Measurements from ENCODE around the gene TP53BP2.
A peak's percentile ranks its signal among the peaks of the same experiment; 100 is the strongest.
"Not testable (repeated sequence)": the region's sequence is repeated elsewhere in the genome, so short reads cannot be mapped to it uniquely, and the experiment has no call there.

The TP53BP2 gene

GRCh38 chr1:223740038-223740736, 105.6 kb downstream of the TP53BP2 start:
- DNase-seq (ENCODE audit: low read depth), result not testable (repeated sequence)

DNA sequence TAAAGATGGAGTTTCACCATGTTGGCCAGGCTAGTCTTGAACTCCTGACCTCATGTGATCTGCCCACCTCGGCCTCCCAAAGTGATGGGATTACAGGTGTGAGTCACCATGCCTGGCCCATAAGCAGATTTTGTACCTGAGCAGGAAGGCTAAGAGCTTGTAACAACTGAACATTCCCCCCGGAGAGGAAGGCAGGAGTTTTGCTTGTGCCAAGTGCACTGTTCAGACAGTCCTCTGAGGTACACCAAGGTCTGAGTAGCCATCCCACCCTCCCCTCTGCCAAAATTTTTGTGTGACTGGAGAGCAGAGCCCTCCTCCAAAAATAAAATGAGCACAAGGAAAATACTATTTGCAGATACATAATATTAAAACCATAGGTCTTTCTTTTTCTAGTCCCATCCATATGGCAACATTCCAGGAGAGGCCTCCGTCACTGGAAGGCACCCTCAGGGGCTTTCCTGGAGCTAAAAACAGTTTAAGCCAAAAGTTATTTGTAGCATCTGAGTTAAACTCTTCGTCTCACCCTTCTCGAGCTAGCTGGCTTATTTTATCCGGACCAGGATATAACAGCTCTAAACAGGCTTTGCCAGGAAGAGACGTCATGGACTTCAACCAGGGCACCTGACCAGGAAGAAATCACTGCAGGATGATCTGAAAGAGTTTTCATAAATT, 106.2 kb downstream of the TP53BP2 start:
- no peak for DNase-seq (ENCODE audit: low read depth)

DNA sequence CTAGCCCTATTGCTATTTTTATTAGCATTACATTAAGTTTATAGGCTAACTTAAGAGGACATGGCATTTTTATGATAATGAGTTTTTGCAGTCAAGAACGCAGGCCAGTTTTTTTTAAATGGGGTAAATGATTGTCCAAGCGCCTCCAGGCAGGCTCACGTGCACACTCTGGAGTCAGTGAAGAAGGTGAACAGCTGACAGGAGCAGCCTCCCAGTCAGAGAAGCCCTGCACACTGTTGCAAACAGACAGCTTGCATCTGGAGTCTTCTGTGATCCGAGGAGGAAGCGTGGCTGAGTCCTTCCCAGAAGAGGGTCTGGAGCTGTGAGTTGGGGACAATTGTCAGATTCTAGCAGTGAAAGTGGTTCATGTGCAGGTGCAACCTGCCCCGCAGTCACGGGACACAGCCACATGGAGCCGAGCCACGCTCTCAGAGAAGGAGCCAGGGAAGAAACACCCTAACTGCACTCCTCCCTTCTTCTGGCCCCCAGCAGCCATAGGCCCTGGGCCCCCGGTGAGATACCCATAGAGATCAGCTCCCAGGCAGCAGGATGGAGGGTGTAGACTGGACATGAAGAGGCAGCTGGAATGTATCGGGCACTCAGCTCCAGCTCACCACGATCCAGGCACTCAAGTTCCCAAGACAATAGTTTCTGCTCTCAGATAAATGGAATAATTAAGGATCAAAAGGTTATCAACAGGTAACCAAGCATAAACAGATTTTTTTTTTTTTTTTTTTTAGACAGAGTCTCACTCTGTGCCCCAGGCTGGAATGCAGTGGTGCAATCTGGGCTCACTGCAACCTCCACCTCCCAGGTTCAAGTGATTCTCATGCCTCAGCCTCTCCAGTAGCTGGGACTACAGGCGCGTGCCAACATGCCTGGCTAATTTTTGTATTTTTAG, 107.0 kb downstream of the TP53BP2 start:
- no peak for DNase-seq (ENCODE audit: low read depth)

- no peak for DNase-seq (ENCODE audit: low read depth)
Measured at GRCh38 chr1:223737342-223737741, 108.4 kb downstream of the TP53BP2 start.

- DNase-seq (ENCODE audit: low read depth), result not testable (repeated sequence)
Measured at GRCh38 chr1:223736638-223737037, 109.1 kb downstream of the TP53BP2 start.

DNA sequence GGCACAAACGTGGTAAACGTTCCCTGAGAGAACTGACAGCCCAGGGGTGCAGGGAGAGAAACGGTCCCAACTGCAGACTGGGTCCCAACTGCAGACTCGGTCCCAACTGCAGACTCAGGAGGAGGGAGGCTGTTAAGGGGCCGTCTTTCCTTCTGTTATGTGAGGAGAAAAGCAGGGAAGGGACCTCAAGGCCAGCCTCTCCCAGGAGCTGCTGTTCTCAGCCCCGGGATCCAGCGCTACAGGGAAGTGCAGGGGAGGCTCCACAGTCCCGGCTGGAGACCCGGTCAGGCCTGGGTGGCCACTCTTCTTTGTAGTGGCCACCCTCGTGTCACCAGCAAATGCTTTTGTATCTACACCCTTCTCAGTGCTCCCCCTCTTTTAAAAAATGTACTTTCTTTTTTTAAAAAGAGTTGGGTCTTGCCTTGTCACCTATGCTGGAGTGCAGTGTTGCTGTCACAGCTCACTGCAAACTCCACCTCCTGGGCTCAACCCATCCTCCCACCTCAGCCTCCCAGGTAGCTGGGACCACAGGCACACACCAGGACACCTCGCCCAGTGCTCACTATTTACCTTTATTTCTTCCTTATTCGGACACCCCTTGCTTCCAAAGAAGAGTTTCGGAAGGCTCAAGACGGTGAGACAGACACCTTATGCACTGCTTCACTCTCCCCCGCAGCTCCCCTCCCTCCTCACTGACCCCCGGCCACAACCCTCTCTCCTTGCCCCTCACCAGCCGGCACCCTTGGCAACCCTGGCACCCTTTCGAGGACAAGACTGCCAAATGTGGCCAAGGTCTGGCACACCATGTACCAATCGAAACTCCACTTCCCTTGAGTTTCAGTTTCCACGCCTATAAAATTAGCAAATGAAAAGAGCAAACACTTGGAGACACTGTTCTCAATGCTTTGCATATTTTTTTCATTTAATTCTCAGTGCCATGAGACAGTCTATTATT, 111.6 kb downstream of the TP53BP2 start:
- DNase-seq (ENCODE audit: low read depth), result no peak

GRCh38 chr1:223732993-223733798, 112.6 kb downstream of the TP53BP2 start:
- DNase-seq (ENCODE audit: low read depth), result no peak

- DNase-seq (ENCODE audit: low read depth), result peak; percentile 60
Measured at GRCh38 chr1:223731133-223731770, 114.5 kb downstream of the TP53BP2 start.

- DNase-seq (ENCODE audit: low read depth), result peak; percentile 58
Measured at GRCh38 chr1:223730479-223731132, 115.1 kb downstream of the TP53BP2 start.

- DNase-seq (ENCODE audit: low read depth), result no peak
Measured at GRCh38 chr1:223729906-223730305, 115.8 kb downstream of the TP53BP2 start.
